Spleen (tissue), 7 donors: ENCODE data around the gene CST7.

ENCODE experiments used
- POLR2A ChIP-seq, 3 donors: fragments of 450-650 bp; IDR thresholded peaks; one replicate each; pipeline ENCODE4 v1.5.1; 2017; ENCODE audit warnings: antibody characterized with exemption in 3 of 3, mild to moderate bottlenecking in 1 of 3
- POLR2AphosphoS5 ChIP-seq, 3 donors: sonication (generic); formaldehyde crosslinking; IDR thresholded peaks; one replicate each; pipeline ENCODE4 v1.5.1; 2017; ENCODE audit warnings: antibody characterized with exemption in 3 of 3
- TF ChIP-seq, protein P1 (sequence below), 11 experiments: fragments of 200-600 bp in 7 of 11; fragments of 450-650 bp in 4 of 11; sonication (generic) in 4 of 11; IDR thresholded peaks in 8 of 11; conservative IDR thresholded peaks in 3 of 11; 1 replicate in 7 of 11; 2 replicates in 4 of 11; pipeline versions ENCODE4 v1.4.0 to v1.8.0; 2016 to 2021; ENCODE audit warnings: antibody characterized with exemption in 11 of 11, inconsistent platforms in 4 of 11, mild to moderate bottlenecking in 1 of 11
- donor health status: DM: no; HTN: no; CAD: no; lungs with moderate emphysema.
- donor health status: DM: no; HTN: no; CAD: no.
- donor health status: DM: no; HTN: no; CAD: no.

- TF ChIP-seq, protein P1, sequence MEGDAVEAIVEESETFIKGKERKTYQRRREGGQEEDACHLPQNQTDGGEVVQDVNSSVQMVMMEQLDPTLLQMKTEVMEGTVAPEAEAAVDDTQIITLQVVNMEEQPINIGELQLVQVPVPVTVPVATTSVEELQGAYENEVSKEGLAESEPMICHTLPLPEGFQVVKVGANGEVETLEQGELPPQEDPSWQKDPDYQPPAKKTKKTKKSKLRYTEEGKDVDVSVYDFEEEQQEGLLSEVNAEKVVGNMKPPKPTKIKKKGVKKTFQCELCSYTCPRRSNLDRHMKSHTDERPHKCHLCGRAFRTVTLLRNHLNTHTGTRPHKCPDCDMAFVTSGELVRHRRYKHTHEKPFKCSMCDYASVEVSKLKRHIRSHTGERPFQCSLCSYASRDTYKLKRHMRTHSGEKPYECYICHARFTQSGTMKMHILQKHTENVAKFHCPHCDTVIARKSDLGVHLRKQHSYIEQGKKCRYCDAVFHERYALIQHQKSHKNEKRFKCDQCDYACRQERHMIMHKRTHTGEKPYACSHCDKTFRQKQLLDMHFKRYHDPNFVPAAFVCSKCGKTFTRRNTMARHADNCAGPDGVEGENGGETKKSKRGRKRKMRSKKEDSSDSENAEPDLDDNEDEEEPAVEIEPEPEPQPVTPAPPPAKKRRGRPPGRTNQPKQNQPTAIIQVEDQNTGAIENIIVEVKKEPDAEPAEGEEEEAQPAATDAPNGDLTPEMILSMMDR (IDR thresholded peaks at IDR 0.05 in 8 of 11, conservative IDR thresholded peaks at IDR 0.05 in 3 of 11), result no peak
- no peak for TF ChIP-seq POLR2AphosphoS5 (IDR thresholded peaks at IDR 0.05)
- no peak for TF ChIP-seq POLR2A (IDR thresholded peaks at IDR 0.05)
Observed at GRCh38 chr20:24937579-24937978, 11.5 kb upstream of the CST7 start.
